ENCODE results near the gene ZNF37A. TPM values are rescaled to one million over a fixed set of nuclear protein-coding genes. Genes with fewer than 3 reads are reported as not detected.
"Not testable (repeated sequence)": the region's sequence is repeated elsewhere in the genome, so short reads cannot be mapped to it uniquely, and the experiment has no call there.

Gene ZNF37A
- total and polyA plus RNA-seq, 2 experiments from 2014 or later: 10.9 to 11.5 TPM

DNA sequence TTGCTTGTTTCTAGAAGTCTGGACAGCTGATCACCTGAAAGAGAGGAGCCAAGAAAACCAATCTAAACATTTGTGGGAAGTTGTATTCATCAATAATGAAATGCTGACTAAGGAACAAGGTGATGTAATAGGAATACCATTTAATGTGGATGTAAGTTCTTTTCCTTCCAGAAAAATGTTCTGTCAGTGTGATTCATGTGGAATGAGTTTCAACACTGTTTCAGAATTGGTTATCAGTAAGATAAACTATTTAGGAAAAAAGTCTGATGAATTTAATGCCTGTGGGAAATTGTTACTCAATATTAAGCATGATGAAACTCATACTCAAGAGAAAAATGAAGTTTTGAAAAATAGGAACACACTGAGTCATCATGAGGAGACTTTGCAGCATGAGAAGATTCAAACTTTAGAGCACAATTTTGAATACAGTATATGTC lies 39.8 kb upstream of the ZNF37A start:
- no peaks in the 10 kb centered on the region for H3K9me3 ChIP-seq (ENCODE audit: low read depth)
- no peaks in the 10 kb centered on the region for H4K20me1 ChIP-seq (ENCODE audit: insufficient read depth)
- H2AFZ ChIP-seq: no peak overlapping the region
- peak; percentile 70 for DNase-seq
- H3F3A ChIP-seq (ENCODE audit: insufficient read depth): peaks cover 10% of the 10 kb centered on the region
- peak overlapping the region; percentile 43; the same call in 1 of the 2 replicates for H3K9ac ChIP-seq
- no peak overlapping the region for H3K4me2 ChIP-seq (ENCODE audit: unreplicated experiment)
- H3K9me2 ChIP-seq (ENCODE audit: insufficient read depth): no peaks in the 10 kb centered on the region
- TF ChIP-seq EZH2 (IDR thresholded peaks at IDR 0.05; ENCODE audit: insufficient read depth, poor library complexity, severe bottlenecking): no peak
- TF ChIP-seq EZH2phosphoT487 (IDR thresholded peaks at IDR 0.05; ENCODE audit: insufficient read depth, low read depth): no peak
- H3K4me1 ChIP-seq (ENCODE audit: insufficient read depth): peaks cover 8% of the 10 kb centered on the region; the same call in 1 of the 2 replicates
- H3K36me3 ChIP-seq (ENCODE audit: low read depth): peaks cover 29% of the 10 kb centered on the region
- in situ Hi-C loops (cut with MboI): no loop called here
- no peaks in the 10 kb centered on the region for H3K79me2 ChIP-seq (ENCODE audit: insufficient read depth)
- peak overlapping the region; percentile 82 for H3K27ac ChIP-seq
- no peaks in the 10 kb centered on the region for H3K27me3 ChIP-seq (replicated peaks; ENCODE audit: insufficient read depth)
- H3K4me3 ChIP-seq: no peak overlapping the region

DNA sequence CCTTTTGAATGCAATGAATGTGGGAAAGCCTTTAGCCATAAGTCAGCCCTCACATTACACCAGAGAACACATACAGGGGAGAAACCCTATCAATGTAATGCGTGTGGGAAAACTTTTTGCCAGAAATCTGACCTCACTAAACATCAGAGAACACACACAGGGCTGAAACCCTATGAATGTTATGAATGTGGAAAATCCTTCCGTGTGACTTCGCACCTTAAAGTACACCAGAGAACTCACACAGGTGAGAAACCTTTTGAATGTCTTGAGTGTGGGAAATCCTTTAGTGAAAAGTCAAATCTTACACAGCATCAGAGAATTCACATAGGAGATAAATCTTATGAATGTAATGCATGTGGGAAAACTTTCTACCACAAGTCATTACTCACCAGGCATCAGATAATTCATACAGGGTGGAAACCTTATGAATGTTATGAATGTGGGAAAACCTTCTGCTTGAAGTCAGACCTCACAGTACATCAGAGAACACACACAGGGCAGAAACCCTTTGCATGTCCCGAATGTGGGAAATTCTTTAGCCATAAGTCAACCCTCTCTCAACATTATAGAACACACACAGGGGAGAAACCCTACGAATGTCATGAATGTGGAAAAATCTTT lies 38.8 kb upstream of the ZNF37A start:
- H3K9me2 ChIP-seq (ENCODE audit: insufficient read depth); H3K4me1 ChIP-seq (ENCODE audit: insufficient read depth); H3F3A ChIP-seq (ENCODE audit: insufficient read depth); in situ Hi-C loops (cut with MboI); H3K4me3 ChIP-seq; H3K9me3 ChIP-seq (ENCODE audit: low read depth); H3K4me2 ChIP-seq (ENCODE audit: unreplicated experiment); H3K27me3 ChIP-seq (replicated peaks; ENCODE audit: insufficient read depth); H2AFZ ChIP-seq; H3K79me2 ChIP-seq (ENCODE audit: insufficient read depth); H4K20me1 ChIP-seq (ENCODE audit: insufficient read depth): not testable (repeated sequence)
- 96 to 98% methylated on average over 5 of the region's 5 CpGs for WGBS, 2 experiments (ENCODE audit: low coverage in 1 of 2, low lambda C conversion rate in 2 of 2, missing lambda C conversion rate in 2 of 2)
- DNase-seq: peak; percentile 5
- Histone ChIP-seq H3K27ac (peak overlapping the region; percentile 82), H3K36me3 (ENCODE audit: low read depth) (peaks cover 29% of the 10 kb centered on the region), H3K9ac (0 out of 2 replicates have a peak overlapping the region, but pooled peaks have one; percentile 43)

- H3K4me1 ChIP-seq (ENCODE audit: insufficient read depth); H4K20me1 ChIP-seq (ENCODE audit: insufficient read depth); H3K36me3 ChIP-seq (ENCODE audit: low read depth); H3K9me2 ChIP-seq (ENCODE audit: insufficient read depth); H3F3A ChIP-seq (ENCODE audit: insufficient read depth); H3K9me3 ChIP-seq (ENCODE audit: low read depth); H3K27me3 ChIP-seq (replicated peaks; ENCODE audit: insufficient read depth); H3K4me3 ChIP-seq; H3K79me2 ChIP-seq (ENCODE audit: insufficient read depth); in situ Hi-C loops (cut with MboI): not testable (repeated sequence)
- peak overlapping the region; percentile 39; the same call in 1 of the 2 replicates for H3K27ac ChIP-seq
- H2AFZ ChIP-seq: peak overlapping the region; percentile 76
- H3K9ac ChIP-seq: peak overlapping the region; percentile 40; the same call in 1 of the 2 replicates
- peak; percentile 78 for DNase-seq
- H3K4me2 ChIP-seq (ENCODE audit: unreplicated experiment): peak overlapping the region; percentile 13
- WGBS, 2 experiments (ENCODE audit: low coverage in 1 of 2, low lambda C conversion rate in 2 of 2, missing lambda C conversion rate in 2 of 2): 0 to 19% methylated on average over 1 of the region's 1 CpG
These were observed 24.5 kb upstream of the ZNF37A start for GRCh38 chr10:38069663-38070062.

DNA sequence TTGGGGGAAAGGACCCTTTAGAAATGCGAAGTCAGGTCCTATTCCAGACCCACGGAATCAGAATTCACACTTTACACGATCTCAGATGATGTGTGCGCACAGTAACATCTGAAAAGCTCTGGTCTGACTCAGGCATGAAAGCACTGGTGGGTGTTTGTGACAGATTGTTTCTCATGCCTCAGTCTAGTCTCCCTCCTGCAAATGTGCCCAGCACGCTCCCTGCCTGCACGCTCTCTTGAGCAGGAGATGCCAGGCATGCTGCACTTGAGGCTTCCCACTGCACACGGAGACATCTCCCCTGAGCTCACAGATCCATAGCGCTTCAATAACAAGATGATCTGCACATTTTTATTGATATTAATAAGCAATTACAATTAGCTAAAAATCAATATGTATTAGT lies 23.6 kb upstream of the ZNF37A start:
- no peak for TF ChIP-seq EZH2phosphoT487 (IDR thresholded peaks at IDR 0.05; ENCODE audit: insufficient read depth, low read depth)
- TF ChIP-seq EZH2 (IDR thresholded peaks at IDR 0.05; ENCODE audit: insufficient read depth, poor library complexity, severe bottlenecking): no peak
- Histone ChIP-seq H3F3A (ENCODE audit: insufficient read depth) (no peaks in the 10 kb centered on the region), H3K4me3 (no peak overlapping the region), H3K9ac (no peak overlapping the region), H3K27ac (no peak overlapping the region), H3K36me3 (ENCODE audit: low read depth) (no peaks in the 10 kb centered on the region), H2AFZ (no peak overlapping the region), H4K20me1 (ENCODE audit: insufficient read depth) (no peaks in the 10 kb centered on the region), H3K9me3 (ENCODE audit: low read depth) (no peaks in the 10 kb centered on the region), H3K9me2 (ENCODE audit: insufficient read depth) (no peaks in the 10 kb centered on the region), H3K4me2 (ENCODE audit: unreplicated experiment) (no peak overlapping the region), H3K27me3 (replicated peaks; ENCODE audit: insufficient read depth) (no peaks in the 10 kb centered on the region), H3K79me2 (ENCODE audit: insufficient read depth) (no peaks in the 10 kb centered on the region), H3K4me1 (ENCODE audit: insufficient read depth) (peaks cover 5% of the 10 kb centered on the region)
- whole genome bisulfite sequencing, 2 experiments (ENCODE audit: low coverage in 1 of 2, low lambda C conversion rate in 2 of 2, missing lambda C conversion rate in 2 of 2): 79 to 82% methylated on average over 7 to 8 of the region's 8 CpGs
- in situ Hi-C loops (cut with MboI): no loop called here
- DNase-seq: no peak

- H3K9me2 ChIP-seq (ENCODE audit: insufficient read depth): no peaks in the 10 kb centered on the region
- in situ Hi-C loops (cut with MboI): no loop called here
- no peak for TF ChIP-seq EZH2phosphoT487 (IDR thresholded peaks at IDR 0.05; ENCODE audit: insufficient read depth, low read depth)
- TF ChIP-seq EZH2 (IDR thresholded peaks at IDR 0.05; ENCODE audit: insufficient read depth, poor library complexity, severe bottlenecking): no peak
- H3K27me3 ChIP-seq (replicated peaks; ENCODE audit: insufficient read depth): no peaks in the 10 kb centered on the region
- H2AFZ ChIP-seq: no peak overlapping the region
- no peaks in the 10 kb centered on the region for H3K9me3 ChIP-seq (ENCODE audit: low read depth)
- no peak overlapping the region for H3K4me3 ChIP-seq
- H3K36me3 ChIP-seq (ENCODE audit: low read depth): no peaks in the 10 kb centered on the region
- no peak overlapping the region for H3K27ac ChIP-seq
- peaks cover 5% of the 10 kb centered on the region for H3K4me1 ChIP-seq (ENCODE audit: insufficient read depth)
- H3F3A ChIP-seq (ENCODE audit: insufficient read depth): no peaks in the 10 kb centered on the region
- H3K79me2 ChIP-seq (ENCODE audit: insufficient read depth): no peaks in the 10 kb centered on the region
- DNase-seq: no peak
- H3K4me2 ChIP-seq (ENCODE audit: unreplicated experiment): no peak overlapping the region
- H4K20me1 ChIP-seq (ENCODE audit: insufficient read depth): no peaks in the 10 kb centered on the region
- H3K9ac ChIP-seq: no peak overlapping the region
These were observed 21.6 kb upstream of the ZNF37A start for GRCh38 chr10:38072552-38072951.

All from GM23248 (cell line).